HG02678 (cell line): ENCODE measurements around the gene GASK1A.
"Not testable (repeated sequence)": the region's sequence is repeated elsewhere in the genome, so short reads cannot be mapped to it uniquely, and the experiment has no call there.

Experiments used
- ATAC-seq: cut with Tn5 transposase; IDR thresholded peaks from one replicate; pipeline ENCODE4 v1.9.1; 2021; ENCODE audit warnings: mild to moderate bottlenecking, moderate library complexity; ENCODE audit not compliant: unreplicated experiment

The GASK1A gene

GRCh38 chr3:42979044-42979972 is at the start of gene GASK1A:
GASK1A (plus strand) TSS chr3:42979311; CDS start chr3:42979643, 332 bp downstream.
- ATAC-seq: no peak

- no peak for ATAC-seq
These were observed 45.0 kb upstream of the GASK1A start for GRCh38 chr3:42934111-42934510.

GRCh38 chr3:42934910-42935309 is 44.2 kb upstream of the GASK1A start:
- ATAC-seq: no peak

GRCh38 chr3:42935472-42935871 is 43.6 kb upstream of the GASK1A start:
- ATAC-seq: no peak

GRCh38 chr3:42936157-42936981 is 42.7 kb upstream of the GASK1A start:
- no peak for ATAC-seq

GRCh38 chr3:42937334-42937733 is 41.8 kb upstream of the GASK1A start:
- no peak for ATAC-seq

GRCh38 chr3:42942693-42943092 is 36.4 kb upstream of the GASK1A start:
- ATAC-seq: no peak

- ATAC-seq: no peak
These were observed 33.1 kb upstream of the GASK1A start for GRCh38 chr3:42946050-42946449.

- ATAC-seq: no peak
These were observed 21.5 kb upstream of the GASK1A start for GRCh38 chr3:42957573-42957972.

- no peak for ATAC-seq
These were observed 18.8 kb upstream of the GASK1A start for GRCh38 chr3:42960282-42960681.

GRCh38 chr3:42960786-42961185 is 18.3 kb upstream of the GASK1A start:
- no peak for ATAC-seq

GRCh38 chr3:42961633-42962032 is 17.5 kb upstream of the GASK1A start:
- no peak for ATAC-seq

- no peak for ATAC-seq
These were observed 15.8 kb upstream of the GASK1A start for GRCh38 chr3:42963269-42963668.

GRCh38 chr3:42964266-42964665 is 14.8 kb upstream of the GASK1A start:
- no peak for ATAC-seq

- ATAC-seq: no peak
These were observed 8.6 kb upstream of the GASK1A start for GRCh38 chr3:42970557-42970956.

- no peak for ATAC-seq
These were observed 7.9 kb upstream of the GASK1A start for GRCh38 chr3:42970976-42971772.

GRCh38 chr3:42974906-42975305 is 4.2 kb upstream of the GASK1A start:
- not testable (repeated sequence) for ATAC-seq

- no peak for ATAC-seq
These were observed 3.7 kb upstream of the GASK1A start for GRCh38 chr3:42975456-42975855.

- no peak for ATAC-seq
These were observed 3.2 kb upstream of the GASK1A start for GRCh38 chr3:42975955-42976354.

- no peak for ATAC-seq
These were observed 1.1 kb downstream of the GASK1A start for GRCh38 chr3:42980209-42980608.

GRCh38 chr3:42980909-42981308 is 1.8 kb downstream of the GASK1A start:
- no peak for ATAC-seq
